Pancreas (tissue), 10 donors: ENCODE measurements around the gene KIF5C. TPM values are rescaled to one million over a fixed set of nuclear protein-coding genes. Genes with fewer than 3 reads are reported as not detected.

Experiments
- ATAC-seq, 4 donors: fragments of 200-7000 bp; cut with Tn5 transposase; one replicate each; pipeline versions ENCODE4 v1.8.0 to v1.9.1; 2020; ENCODE audit warnings: mild to moderate bottlenecking in 4 of 4, moderate library complexity in 4 of 4
- DNase-seq, 6 donors: peaks; one replicate each; pipeline ENCODE4 v3.0.0-alpha.2; 2020
- FAIRE-seq: peaks from 2 replicates; lab custom pipeline; 2012; peaks lifted over from hg19 to GRCh38; lab: Jason Lieb, UNC
- H3K27ac ChIP-seq, 4 donors: fragments of 200-600 bp; sonication (generic); 1 replicate in 3 of 4; 2 replicates in 1 of 4; pipeline versions ENCODE4 v1.5.0 to v1.8.0; 2020
- H3K27me3 ChIP-seq, 4 donors: fragments of 200-600 bp; one replicate each; pipeline ENCODE4 v1.8.0; 2021
- H3K36me3 ChIP-seq, 3 donors: fragments of 200-600 bp; sonication (generic) in 1 of 3; one replicate each; pipeline versions ENCODE4 v1.5.0 to v1.8.0; 2020 to 2021
- H3K4me1 ChIP-seq, 3 donors: fragments of 200-600 bp; one replicate each; pipeline ENCODE4 v1.8.0; 2021
- H3K4me3 ChIP-seq, 4 donors: fragments of 200-600 bp; sonication (generic) in 2 of 4; one replicate each; pipeline versions ENCODE4 v1.5.0 to v1.8.0; 2020 to 2021
- H3K9me3 ChIP-seq, 4 donors: fragments of 200-600 bp; one replicate each; pipeline ENCODE4 v1.8.0; 2021
- CTCF ChIP-seq, 4 donors: fragments of 200-600 bp; sonication (generic) in 3 of 4; IDR thresholded peaks; one replicate each; pipeline versions ENCODE4 v1.5.0 to v1.8.0; 2021; ENCODE audit warnings: antibody characterized with exemption in 4 of 4
- whole genome bisulfite sequencing, 2 donors: extraction: QIAGEN DNeasy Blood & Tissue Kit; methylation state at CpG; one replicate each; pipeline ENCODE4 v1.1.7; 2013; 5-methylcytosine and 5-hydroxymethylcytosine counted together
- intact Hi-C, 3 donors: fragments of 100-400 bp; cut with DNase I; formaldehyde crosslinking; loops; one replicate each; pipeline versions ENCODE4 v1.11.1 to v1.14.2; 2022
- polyA plus RNA-seq, 2 donors: library from polyadenylated mRNA; stranded (reverse); fragments of 200-250 nt; gene quantifications; one replicate each; pipeline ENCODE4 v1.2.3, GENCODE V29; 2013
- total RNA-seq, 6 donors: library from RNA; stranded (reverse); fragmentation: NEBNext Ultra II Directional in 4 of 6; extraction: Animal tissue kit (Norgen Biotek cat#: 25700) in 4 of 6; gene quantifications; one replicate each; pipeline versions ENCODE4 v1.2.1 to v1.2.4, GENCODE V29; 2021 to 2023
- donor health status: healthy with polysubstance abuse.
- donor health status: DM: no; HTN: no; CAD: no; lungs with moderate emphysema.
- donor health status: DM: no; HTN: no; CAD: no.
- donor health status: control.
- donor health status: control.
- donor health status: Bipolar disorder and iron deficiency.
- donor health status: DM: yes; HTN: yes; CAD: no.
- donor health status: DM: no; HTN: no; CAD: no.
- donor health status: DM: no; HTN: no; CAD: no.
- donor health status: DM: yes; HTN: yes; CAD: no.

The KIF5C gene
- total and polyA plus RNA-seq, 8 donors = 0.88 to 10.2 (median 2.8) TPM

GRCh38 chr2:148952621-148953020, 77.6 kb downstream of the KIF5C start:
- ATAC-seq = no peak
- DNase-seq = no peak
- Histone ChIP-seq H3K27me3 (no peaks in the 10 kb centered on the region), H3K4me3 (no peak overlapping the region), H3K36me3 (no peaks in the 10 kb centered on the region), H3K27ac (no peak overlapping the region), H3K9me3 (no peaks in the 10 kb centered on the region), H3K4me1 (no peaks in the 10 kb centered on the region)
- no peak for FAIRE-seq
- intact Hi-C loops = no loop called here
- TF ChIP-seq CTCF (IDR thresholded peaks at IDR 0.05) = no peak
- WGBS, 2 donors = 72 to 77% methylated on average over 5 of the region's 5 CpGs

- TF ChIP-seq CTCF (IDR thresholded peaks at IDR 0.05) = no peak
- H3K4me3 ChIP-seq = no peak overlapping the region
- H3K27me3 ChIP-seq = no peaks in the 10 kb centered on the region
- H3K9me3 ChIP-seq = no peaks in the 10 kb centered on the region
- H3K4me1 ChIP-seq = no peaks in the 10 kb centered on the region
- no peak for DNase-seq
- no peak overlapping the region for H3K27ac ChIP-seq
- WGBS, 2 donors = 76 to 78% methylated on average over 6 of the region's 6 CpGs
- FAIRE-seq = no peak
- no peak for ATAC-seq
- no peaks in the 10 kb centered on the region for H3K36me3 ChIP-seq
- intact Hi-C loops = no loop called here
Measured at GRCh38 chr2:148953426-148953825, 78.4 kb downstream of the KIF5C start.

- ATAC-seq (no peak), DNase-seq (no peak), FAIRE-seq (no peak)
- no peak overlapping the region for H3K4me3 ChIP-seq
- H3K36me3 ChIP-seq = no peaks in the 10 kb centered on the region
- H3K4me1 ChIP-seq = no peaks in the 10 kb centered on the region
- 44 to 75% methylated on average over 3 of the region's 3 CpGs for WGBS, 2 donors
- H3K27ac ChIP-seq = no peak overlapping the region
- H3K9me3 ChIP-seq = no peaks in the 10 kb centered on the region
- no peaks in the 10 kb centered on the region for H3K27me3 ChIP-seq
- intact Hi-C loops = no loop called here
- TF ChIP-seq CTCF (IDR thresholded peaks at IDR 0.05) = no peak
Measured at GRCh38 chr2:148954536-148954935, 79.5 kb downstream of the KIF5C start.

- Histone ChIP-seq H3K4me1 (no peaks in the 10 kb centered on the region), H3K9me3 (no peaks in the 10 kb centered on the region), H3K27ac (no peak overlapping the region), H3K4me3 (no peak overlapping the region), H3K27me3 (no peaks in the 10 kb centered on the region), H3K36me3 (no peaks in the 10 kb centered on the region)
- intact Hi-C loops = no loop called here
- DNase-seq (no peak), FAIRE-seq (no peak), ATAC-seq (no peak)
- WGBS, 2 donors = 37 to 42% methylated on average over 5 of the region's 5 CpGs
- no peak for TF ChIP-seq CTCF (IDR thresholded peaks at IDR 0.05)
Measured at GRCh38 chr2:148955798-148956197, 80.8 kb downstream of the KIF5C start.

GRCh38 chr2:148957023-148957422, 82.0 kb downstream of the KIF5C start:
- H3K27me3 ChIP-seq = no peaks in the 10 kb centered on the region
- intact Hi-C loops = no loop called here
- no peak for ATAC-seq
- WGBS, 2 donors = 68 to 74% methylated on average over 4 of the region's 4 CpGs
- TF ChIP-seq CTCF (IDR thresholded peaks at IDR 0.05) = no peak
- H3K4me1 ChIP-seq = no peaks in the 10 kb centered on the region
- no peak overlapping the region for H3K4me3 ChIP-seq
- H3K36me3 ChIP-seq = no peaks in the 10 kb centered on the region
- no peak overlapping the region for H3K27ac ChIP-seq
- no peak for FAIRE-seq
- H3K9me3 ChIP-seq = no peaks in the 10 kb centered on the region
- DNase-seq = no peak
